B cell (primary cell): ENCODE measurements around the gene COL19A1. TPM values are rescaled to one million over a fixed set of nuclear protein-coding genes. Genes with fewer than 3 reads are reported as not detected.

Experiments used
- ATAC-seq: fragments of 200-7000 bp; cut with Tn5 transposase; one replicate; pipeline ENCODE4 v1.10.0; 2021; ENCODE audit warnings: low read depth, mild to moderate bottlenecking, moderate number of reproducible peaks, moderate library complexity
- CTCF ChIA-PET: fragments of 350-600 bp; sonication (Branson Sonifier 250); formaldehyde crosslinking; loops from one replicate; lab custom pipeline; 2021; ENCODE audit warnings: antibody characterized with exemption, inconsistent platforms; lab: Charles Lee
- POLR2A ChIA-PET: fragments of 350-600 bp; sonication (Branson Sonifier 250); formaldehyde crosslinking; loops from one replicate; lab custom pipeline; 2021; ENCODE audit warnings: antibody characterized with exemption; lab: Charles Lee
- DNase-seq: peaks from one replicate; pipeline ENCODE4 v3.0.0; 2013
- H2AFZ ChIP-seq: 2 replicates; pipeline ENCODE4 v1.6.1; 2012; ENCODE audit warnings: mild to moderate bottlenecking, low read depth, low read length; ENCODE audit not compliant: insufficient read depth, poor library complexity, severe bottlenecking
- H3K27ac ChIP-seq, 2 donors: 1 replicate in 1 of 2; 2 replicates in 1 of 2; pipeline ENCODE4 v1.5.1; 2012 to 2013; ENCODE audit warnings: low read length in 2 of 2, mild to moderate bottlenecking in 2 of 2, moderate library complexity in 1 of 2
- H3K27me3 ChIP-seq, 4 experiments: fragments of 200-600 bp in 1 of 4; sonication (generic) in 1 of 4; replicated peaks in 1 of 4; 1 replicate in 2 of 4; 2 replicates in 2 of 4; pipeline versions ENCODE4 v1.6.1 to v1.7.0; 2013 to 2016; ENCODE audit warnings: low read length in 3 of 4, mild to moderate bottlenecking in 2 of 4, mixed read lengths in 1 of 4, moderate library complexity in 1 of 4; ENCODE audit not compliant: insufficient read depth in 4 of 4, control insufficient read depth in 3 of 4; ENCODE audit errors: control extremely low read depth in 1 of 4
- H3K36me3 ChIP-seq, 2 experiments: replicated peaks in 1 of 2; 1 replicate in 1 of 2; 2 replicates in 1 of 2; pipeline versions ENCODE4 v1.6.1 to v1.7.1; 2013; ENCODE audit warnings: low read length in 1 of 2; ENCODE audit not compliant: insufficient read depth in 2 of 2, control insufficient read depth in 1 of 2; ENCODE audit errors: control extremely low read depth in 1 of 2, extremely low read depth in 1 of 2
- H3K4me1 ChIP-seq, 2 donors: fragments of 200-600 bp in 1 of 2; sonication (generic) in 1 of 2; 1 replicate in 1 of 2; 2 replicates in 1 of 2; pipeline versions ENCODE4 v1.5.1 to v1.6.1; 2013 to 2017; ENCODE audit warnings: low read length in 2 of 2; ENCODE audit not compliant: control insufficient read depth in 2 of 2, insufficient read depth in 2 of 2
- H3K4me2 ChIP-seq: replicated peaks from 2 replicates; pipeline ENCODE3; 2012; ENCODE audit warnings: mild to moderate bottlenecking, low read depth, low read length; ENCODE audit not compliant: poor library complexity, severe bottlenecking
- H3K4me3 ChIP-seq, 5 experiments: fragments of 200-600 bp in 1 of 5; sonication (generic) in 1 of 5; 1 replicate in 3 of 5; 2 replicates in 2 of 5; pipeline versions ENCODE4 v1.5.1 to v1.7.0; 2011 to 2016; ENCODE audit warnings: low read length in 4 of 5, mild to moderate bottlenecking in 4 of 5, low read depth in 2 of 5, control low read depth in 1 of 5, moderate library complexity in 1 of 5; ENCODE audit not compliant: insufficient read depth in 1 of 5; ENCODE audit errors: control extremely low read depth in 1 of 5, extremely low read depth in 1 of 5
- H3K79me2 ChIP-seq: fragments of 200-600 bp; sonication (generic); one replicate; pipeline ENCODE4 v1.6.0; 2016; ENCODE audit warnings: low read length; ENCODE audit not compliant: control insufficient read depth, insufficient read depth
- H3K9ac ChIP-seq: fragments of 200-600 bp; sonication (generic); 2 replicates; pipeline ENCODE4 v1.6.1; 2017; ENCODE audit warnings: mild to moderate bottlenecking, low read length, moderate library complexity
- H3K9me3 ChIP-seq, 3 donors: one replicate each; pipeline versions ENCODE4 v1.6.1 to v1.7.1; 2013; ENCODE audit warnings: low read length in 2 of 3; ENCODE audit not compliant: control insufficient read depth in 2 of 3, insufficient read depth in 1 of 3; ENCODE audit errors: control extremely low read depth in 1 of 3
- H4K20me1 ChIP-seq: 2 replicates; pipeline ENCODE4 v1.6.0; 2012; ENCODE audit warnings: mild to moderate bottlenecking, low read length; ENCODE audit not compliant: insufficient read depth, control insufficient read depth, poor library complexity, severe bottlenecking
- H3K27ac Mint-ChIP-seq: one replicate; pipeline ENCODE4 v1.8.0; 2021; ENCODE audit warnings: mixed read lengths
- H3K27me3 Mint-ChIP-seq: one replicate; pipeline ENCODE4 v1.8.0; 2021; ENCODE audit warnings: mixed read lengths
- H3K4me1 Mint-ChIP-seq: one replicate; pipeline ENCODE4 v1.8.0; 2021; ENCODE audit warnings: mixed read lengths
- H3K4me3 Mint-ChIP-seq: one replicate; pipeline ENCODE4 v1.8.0; 2021; ENCODE audit warnings: mixed read lengths
- H3K9me3 Mint-ChIP-seq: one replicate; pipeline ENCODE4 v1.8.0; 2022; ENCODE audit warnings: mixed read lengths; ENCODE audit not compliant: insufficient read depth
- EZH2 ChIP-seq: IDR thresholded peaks from 2 replicates; pipeline ENCODE4 v1.6.1; 2012; ENCODE audit warnings: borderline replicate concordance, low read depth, mild to moderate bottlenecking, moderate library complexity, low read length; ENCODE audit not compliant: insufficient read depth, poor library complexity, severe bottlenecking
- WGBS: methylation state at CpG from one replicate; pipeline ENCODE4 v1.1.5; 2013; ENCODE audit warnings: missing lambda C conversion rate; ENCODE audit not compliant: insufficient coverage; 5-methylcytosine and 5-hydroxymethylcytosine counted together
- intact Hi-C: fragments of 100-400 bp; cut with micrococcal nuclease; formaldehyde crosslinking; loops from one replicate; pipeline ENCODE4 v1.10.0; 2022
- polyA plus RNA-seq: library from polyadenylated mRNA; depleted of rRNA; stranded (reverse); fragments of >200 nt; gene quantifications from 2 replicates; pipeline ENCODE4 v1.2.3, GENCODE V29; 2012
- total RNA-seq, 2 donors: library from RNA; stranded (reverse); fragments of 120-200 nt in 1 of 2; gene quantifications; 1 replicate in 1 of 2; 2 replicates in 1 of 2; pipeline versions ENCODE4 v1.2.3 to v1.2.4, GENCODE V29; 2013 to 2022
- TF ChIP-seq, protein P1 (sequence below): fragments of 200-600 bp; IDR thresholded peaks from one replicate; pipeline ENCODE4 v1.8.0; 2022; ENCODE audit warnings: antibody characterized with exemption, mild to moderate bottlenecking

COL19A1 gene
- total and polyA plus RNA-seq, 2 donors (not counting 1 experiment from before 2014, with no cell fraction given): 14.6 to 61.4 TPM

DNA sequence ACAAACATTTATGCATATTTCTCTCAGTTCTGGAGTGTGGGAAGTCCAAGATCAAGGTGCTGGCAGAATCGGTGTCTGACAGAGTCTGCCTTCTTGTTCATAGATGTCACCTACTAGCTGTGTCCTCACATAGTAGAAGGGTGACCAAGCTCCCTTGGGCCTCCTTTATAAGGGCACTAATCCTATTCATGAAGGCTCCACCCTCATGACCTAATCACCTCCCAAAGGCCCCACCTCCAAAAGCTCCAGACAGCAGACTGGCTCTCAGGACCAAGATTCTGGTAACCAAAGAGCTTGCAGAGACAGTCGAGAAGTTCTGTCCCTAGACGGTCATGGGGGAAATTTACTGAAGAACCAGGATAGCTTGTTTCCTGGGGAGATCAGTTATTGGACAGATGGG lies 297.4 kb downstream of the COL19A1 start:
- ChIA-PET CTCF (interaction anchor here (1.4 kb wide), 1 partner anchor 432 kb away, joined by 3 read pairs; no protein-coding TSS in a partner anchor), POLR2A (no interaction called here)
- Histone ChIP-seq H3K36me3 (peaks cover 4 to 42% of the 10 kb centered on the region in 2 experiments), H3K4me1 (no peaks in the 10 kb centered on the region), H3K9ac (no peak overlapping the region), H3K9me3 (no peaks in the 10 kb centered on the region), H3K79me2 (no peaks in the 10 kb centered on the region), H3K27me3 (no peaks in the 10 kb centered on the region), H3K4me3 (no peak overlapping the region), H3K27ac (no peak overlapping the region), H2AFZ (no peak overlapping the region), H4K20me1 (no peaks in the 10 kb centered on the region), H3K4me2 (no peak overlapping the region)
- Mint-ChIP-seq H3K4me1 (no peaks in the 10 kb centered on the region), H3K9me3 (no peaks in the 10 kb centered on the region), H3K27ac (no peak overlapping the region), H3K27me3 (no peaks in the 10 kb centered on the region), H3K4me3 (no peak overlapping the region)
- DNase-seq: no peak
- TF ChIP-seq, protein P1, sequence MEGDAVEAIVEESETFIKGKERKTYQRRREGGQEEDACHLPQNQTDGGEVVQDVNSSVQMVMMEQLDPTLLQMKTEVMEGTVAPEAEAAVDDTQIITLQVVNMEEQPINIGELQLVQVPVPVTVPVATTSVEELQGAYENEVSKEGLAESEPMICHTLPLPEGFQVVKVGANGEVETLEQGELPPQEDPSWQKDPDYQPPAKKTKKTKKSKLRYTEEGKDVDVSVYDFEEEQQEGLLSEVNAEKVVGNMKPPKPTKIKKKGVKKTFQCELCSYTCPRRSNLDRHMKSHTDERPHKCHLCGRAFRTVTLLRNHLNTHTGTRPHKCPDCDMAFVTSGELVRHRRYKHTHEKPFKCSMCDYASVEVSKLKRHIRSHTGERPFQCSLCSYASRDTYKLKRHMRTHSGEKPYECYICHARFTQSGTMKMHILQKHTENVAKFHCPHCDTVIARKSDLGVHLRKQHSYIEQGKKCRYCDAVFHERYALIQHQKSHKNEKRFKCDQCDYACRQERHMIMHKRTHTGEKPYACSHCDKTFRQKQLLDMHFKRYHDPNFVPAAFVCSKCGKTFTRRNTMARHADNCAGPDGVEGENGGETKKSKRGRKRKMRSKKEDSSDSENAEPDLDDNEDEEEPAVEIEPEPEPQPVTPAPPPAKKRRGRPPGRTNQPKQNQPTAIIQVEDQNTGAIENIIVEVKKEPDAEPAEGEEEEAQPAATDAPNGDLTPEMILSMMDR: no peak
- no peak for TF ChIP-seq EZH2
- intact Hi-C loops: no loop called here
- no peak for ATAC-seq
- 100% methylated on average over 2 of the region's 3 CpGs for WGBS

DNA sequence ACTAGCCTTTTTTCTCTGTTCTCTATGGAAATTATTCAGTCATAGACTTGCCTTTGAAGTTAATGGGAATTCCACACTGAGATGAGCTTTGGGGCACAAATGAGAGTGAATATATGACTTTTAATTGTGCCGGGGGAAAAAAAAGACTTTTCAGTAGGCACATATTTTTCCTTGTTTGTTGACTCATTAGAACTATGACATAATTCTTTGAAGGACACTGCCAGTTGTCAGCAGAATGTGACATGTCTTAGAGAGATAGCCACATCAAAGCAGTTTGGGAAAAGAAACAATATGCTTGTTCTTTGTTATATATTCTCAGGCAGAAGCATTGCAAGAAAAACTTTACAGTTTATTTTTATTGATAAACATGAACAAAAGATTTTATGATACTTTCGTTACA lies 298.2 kb downstream of the COL19A1 start:
- no peak overlapping the region for H3K27ac Mint-ChIP-seq
- no peak overlapping the region for H3K27ac ChIP-seq
- H3K9me3 Mint-ChIP-seq: no peaks in the 10 kb centered on the region
- POLR2A ChIA-PET: no interaction called here
- ATAC-seq: no peak
- H3K4me2 ChIP-seq: no peak overlapping the region
- no peaks in the 10 kb centered on the region for H4K20me1 ChIP-seq
- no peak for TF ChIP-seq EZH2
- TF ChIP-seq, protein P1: no peak
- DNase-seq: no peak
- WGBS: 60% methylated on average over 1 of the region's 2 CpGs
- intact Hi-C loops: no loop called here
- H3K36me3 ChIP-seq: peaks cover 3 to 42% of the 10 kb centered on the region in 2 experiments
- H2AFZ ChIP-seq: no peak overlapping the region
- H3K4me3 Mint-ChIP-seq: no peak overlapping the region
- CTCF ChIA-PET: interaction anchor here (1.4 kb wide), 1 partner anchor 433 kb away, joined by 3 read pairs; no protein-coding TSS in a partner anchor
- H3K27me3 ChIP-seq: no peaks in the 10 kb centered on the region
- no peak overlapping the region for H3K9ac ChIP-seq
- no peak overlapping the region for H3K4me3 ChIP-seq
- no peaks in the 10 kb centered on the region for H3K4me1 Mint-ChIP-seq
- H3K4me1 ChIP-seq: no peaks in the 10 kb centered on the region
- no peaks in the 10 kb centered on the region for H3K27me3 Mint-ChIP-seq
- H3K79me2 ChIP-seq: no peaks in the 10 kb centered on the region
- no peaks in the 10 kb centered on the region for H3K9me3 ChIP-seq
